ENCODE results near the gene MCHR1. TPM values are rescaled to one million over a fixed set of nuclear protein-coding genes. Genes with fewer than 3 reads are reported as not detected.
A peak's percentile ranks its signal among the peaks of the same experiment; 100 is the strongest.

MCHR1 gene
- total RNA-seq, 4 donors from 2014 or later, result not detected

GRCh38 chr22:40642316-40642715, 37.0 kb upstream of the MCHR1 start:
- no peaks in the 10 kb centered on the region for H3K36me3 ChIP-seq
- H3K27me3 ChIP-seq, result no peaks in the 10 kb centered on the region
- H3K27ac ChIP-seq, result no peak overlapping the region
- no peak overlapping the region for H3K4me3 ChIP-seq
- no peak for TF ChIP-seq POLR2A (IDR thresholded peaks at IDR 0.05)
- TF ChIP-seq, protein P1, sequence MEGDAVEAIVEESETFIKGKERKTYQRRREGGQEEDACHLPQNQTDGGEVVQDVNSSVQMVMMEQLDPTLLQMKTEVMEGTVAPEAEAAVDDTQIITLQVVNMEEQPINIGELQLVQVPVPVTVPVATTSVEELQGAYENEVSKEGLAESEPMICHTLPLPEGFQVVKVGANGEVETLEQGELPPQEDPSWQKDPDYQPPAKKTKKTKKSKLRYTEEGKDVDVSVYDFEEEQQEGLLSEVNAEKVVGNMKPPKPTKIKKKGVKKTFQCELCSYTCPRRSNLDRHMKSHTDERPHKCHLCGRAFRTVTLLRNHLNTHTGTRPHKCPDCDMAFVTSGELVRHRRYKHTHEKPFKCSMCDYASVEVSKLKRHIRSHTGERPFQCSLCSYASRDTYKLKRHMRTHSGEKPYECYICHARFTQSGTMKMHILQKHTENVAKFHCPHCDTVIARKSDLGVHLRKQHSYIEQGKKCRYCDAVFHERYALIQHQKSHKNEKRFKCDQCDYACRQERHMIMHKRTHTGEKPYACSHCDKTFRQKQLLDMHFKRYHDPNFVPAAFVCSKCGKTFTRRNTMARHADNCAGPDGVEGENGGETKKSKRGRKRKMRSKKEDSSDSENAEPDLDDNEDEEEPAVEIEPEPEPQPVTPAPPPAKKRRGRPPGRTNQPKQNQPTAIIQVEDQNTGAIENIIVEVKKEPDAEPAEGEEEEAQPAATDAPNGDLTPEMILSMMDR (IDR thresholded peaks at IDR 0.05), result no peak
- H3K4me1 ChIP-seq, result peaks cover 0 to 19% (median 0%) of the 10 kb centered on the region in 4 donors
- peak in 1 of 3 donors; percentile 23 for DNase-seq
- H3K9me3 ChIP-seq, result no peaks in the 10 kb centered on the region

- DNase-seq, result no peak
- Histone ChIP-seq H3K4me1 (peaks cover 0 to 15% (median 0%) of the 10 kb centered on the region in 4 donors), H3K9me3 (no peaks in the 10 kb centered on the region), H3K4me3 (no peak overlapping the region), H3K27ac (peak overlapping the region in 1 of 4 donors; percentile 46), H3K36me3 (no peaks in the 10 kb centered on the region), H3K27me3 (no peaks in the 10 kb centered on the region)
- TF ChIP-seq POLR2A (IDR thresholded peaks at IDR 0.05), result no peak
- TF ChIP-seq, protein P1 (IDR thresholded peaks at IDR 0.05), result no peak
Observed at GRCh38 chr22:40645579-40646197, 33.6 kb upstream of the MCHR1 start.

DNA sequence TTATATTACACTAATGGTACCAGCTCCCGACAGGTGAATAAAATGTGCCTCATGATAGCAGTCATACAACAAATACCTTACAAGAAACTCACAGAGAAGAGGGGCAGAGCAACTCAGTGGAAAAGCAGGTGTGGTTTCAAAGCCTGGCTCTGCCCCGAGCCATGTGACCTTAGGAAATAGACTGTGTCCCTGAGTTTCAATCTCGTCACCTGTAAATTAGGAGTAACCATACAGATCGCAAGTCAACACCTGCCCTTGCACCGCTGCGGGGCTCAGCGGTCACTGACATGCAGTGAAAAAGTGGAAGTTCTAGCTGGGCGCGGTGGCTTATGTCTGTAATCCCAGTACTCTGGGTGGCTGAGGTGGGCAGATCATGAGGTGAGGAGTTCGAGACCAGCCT, 30.9 kb upstream of the MCHR1 start:
- Histone ChIP-seq H3K27ac (peak overlapping the region in 1 of 4 donors; percentile 52), H3K4me1 (peaks cover 0 to 23% (median 0%) of the 10 kb centered on the region in 4 donors)

GRCh38 chr22:40651057-40651456, 28.2 kb upstream of the MCHR1 start:
- Histone ChIP-seq H3K4me3 (peak overlapping the region in 1 of 4 donors; percentile 48), H3K9me3 (no peaks in the 10 kb centered on the region), H3K27me3 (no peaks in the 10 kb centered on the region), H3K36me3 (no peaks in the 10 kb centered on the region), H3K4me1 (peaks cover 0 to 21% (median 0%) of the 10 kb centered on the region in 4 donors), H3K27ac (peak overlapping the region; percentile 86 to 98 (median 94))
- no peak for TF ChIP-seq POLR2A (IDR thresholded peaks at IDR 0.05)
- TF ChIP-seq, protein P1 (IDR thresholded peaks at IDR 0.05), result no peak
- no peak for DNase-seq

More for the DNA sequence above, 30.9 kb upstream of the MCHR1 start:
- no peak for TF ChIP-seq POLR2A (IDR thresholded peaks at IDR 0.05)
- TF ChIP-seq, protein P1 (IDR thresholded peaks at IDR 0.05), result no peak
- H3K4me3 ChIP-seq, result no peak overlapping the region
- DNase-seq, result peak in 1 of 3 donors; percentile 32
- H3K9me3 ChIP-seq, result no peaks in the 10 kb centered on the region
- H3K27me3 ChIP-seq, result no peaks in the 10 kb centered on the region
- no peaks in the 10 kb centered on the region for H3K36me3 ChIP-seq

DNA sequence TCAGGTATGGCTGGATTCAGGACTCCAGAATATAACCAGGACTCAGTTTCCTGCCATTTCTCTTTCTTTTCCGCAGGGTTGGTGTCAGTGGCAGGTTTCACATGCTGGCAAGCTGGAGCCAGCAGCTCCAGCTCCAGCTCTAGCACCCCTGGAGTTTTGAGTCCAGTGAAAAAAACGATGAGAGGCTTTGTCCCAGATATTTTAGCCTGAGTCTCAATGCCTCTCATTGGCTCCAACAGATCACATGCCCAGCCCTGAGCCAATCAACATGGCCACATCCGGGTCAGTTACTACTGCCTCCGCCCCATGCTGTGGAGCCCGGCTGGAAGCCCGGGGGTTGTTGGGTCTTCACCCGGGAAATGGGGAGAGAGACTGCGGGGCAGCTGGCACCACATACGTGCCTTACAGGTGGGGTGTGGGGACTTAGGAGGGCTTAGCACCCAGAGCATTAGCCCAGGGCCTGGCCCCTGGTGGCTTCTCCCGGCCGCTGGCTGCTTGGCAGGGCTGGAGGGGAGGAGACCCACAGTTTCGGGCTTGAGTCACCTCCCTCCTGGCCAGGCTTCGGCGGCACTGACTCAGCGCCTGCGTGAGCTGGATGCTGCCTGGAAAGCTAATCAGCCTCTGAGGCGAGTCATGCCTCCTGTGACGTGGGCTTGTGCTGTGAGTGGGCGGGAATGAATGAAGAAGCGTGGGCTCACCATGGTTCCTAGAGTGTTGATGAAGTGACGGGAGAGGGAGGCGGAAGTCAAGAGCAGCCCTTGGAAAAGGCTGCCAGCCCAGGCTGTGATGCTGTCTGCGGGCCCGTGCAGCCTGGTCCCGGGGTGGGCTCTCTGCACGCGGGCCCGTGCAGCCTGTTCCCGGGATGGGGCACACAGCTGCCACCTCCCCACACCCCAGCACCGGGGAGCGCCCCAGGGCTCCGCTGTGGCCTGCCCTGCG, 27.5 kb upstream of the MCHR1 start:
- Histone ChIP-seq H3K4me3 (peak overlapping the region; percentile 48 to 63 (median 60)), H3K27ac (peak overlapping the region; percentile 86 to 98 (median 94)), H3K27me3 (no peaks in the 10 kb centered on the region), H3K9me3 (no peaks in the 10 kb centered on the region), H3K36me3 (no peaks in the 10 kb centered on the region), H3K4me1 (peaks cover 0 to 15% (median 0%) of the 10 kb centered on the region in 4 donors)
- DNase-seq, result peak; percentile 87 to 93 (median 88)
- TF ChIP-seq, protein P1 (IDR thresholded peaks at IDR 0.05), result peak in 2 of 6 experiments; percentile 10 to 27
- peak; percentile 71 for TF ChIP-seq POLR2A (IDR thresholded peaks at IDR 0.05)

Data from Peyer's patch (tissue), 4 donors.